ENCODE measurements around the gene KIRREL1.

Gene KIRREL1

DNA sequence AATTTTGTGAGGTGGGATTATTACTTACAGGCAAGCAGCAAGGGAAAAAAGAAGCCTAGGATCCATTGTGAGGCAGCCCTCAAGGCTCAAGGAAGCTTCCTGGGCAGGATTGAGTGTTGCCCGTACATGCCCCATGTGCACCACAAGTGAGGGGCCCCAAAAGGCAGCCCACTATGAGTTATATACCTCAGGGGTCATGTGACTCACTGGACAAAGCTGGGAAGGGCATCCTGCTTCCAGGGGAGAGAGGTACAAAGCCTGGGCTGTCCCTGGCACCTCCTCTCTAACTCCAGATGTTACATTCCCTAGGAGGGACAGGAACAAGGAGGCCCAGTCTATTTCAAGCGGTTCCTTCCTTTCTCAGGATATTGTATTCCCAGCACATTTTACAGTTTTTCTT lies 153.3 kb downstream of the KIRREL1 start:
- no peak for DNase-seq (ENCODE audit: low read depth)

DNA sequence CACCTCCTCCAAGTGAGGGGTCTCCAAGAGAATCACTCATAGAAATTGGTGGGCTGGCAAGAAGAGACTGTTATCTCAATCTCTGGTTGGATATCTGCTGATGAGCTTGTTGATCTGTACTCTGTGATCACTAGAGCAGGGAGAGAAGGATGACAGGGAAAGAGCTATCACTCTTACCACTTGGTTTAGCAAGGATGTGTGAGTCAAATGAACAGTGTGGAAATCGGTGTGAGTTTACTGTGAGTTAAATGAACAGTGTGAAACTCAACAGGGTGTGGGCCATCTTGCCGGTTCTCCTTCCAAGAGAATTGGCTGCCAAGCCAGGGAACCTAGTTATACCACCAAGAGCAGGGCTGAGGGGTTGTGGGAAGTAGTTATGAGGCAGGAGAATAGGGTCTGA lies 154.0 kb downstream of the KIRREL1 start:
- DNase-seq (ENCODE audit: low read depth), result no peak

DNA sequence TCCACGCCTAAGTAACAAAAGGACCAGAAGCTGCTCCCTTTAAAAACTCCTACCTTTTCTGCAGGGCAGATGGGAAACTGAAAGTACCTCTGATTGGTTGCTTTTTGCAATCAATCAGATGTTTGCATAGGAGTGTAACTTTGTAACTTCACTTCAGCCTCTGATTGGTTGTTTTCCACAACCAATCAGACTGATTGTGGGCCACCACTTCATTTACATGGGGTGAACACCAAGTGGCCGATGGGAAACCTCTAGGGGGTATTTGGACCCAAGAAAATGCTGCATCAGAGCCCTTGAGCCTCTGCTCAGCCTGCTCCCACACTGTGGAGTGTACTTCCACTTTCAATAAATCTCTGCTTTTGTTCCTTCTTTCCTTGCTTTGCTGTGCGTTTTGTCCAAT lies 154.4 kb downstream of the KIRREL1 start:
- DNase-seq (ENCODE audit: low read depth), result no peak

- no peak for DNase-seq (ENCODE audit: low read depth)
Measured at GRCh38 chr1:158148468-158148867, 155.0 kb downstream of the KIRREL1 start.

- DNase-seq (ENCODE audit: low read depth), result no peak
Measured at GRCh38 chr1:158149175-158149574, 155.7 kb downstream of the KIRREL1 start.

Measured in T-helper 22 cell (primary cell).